ENCODE data around the gene ADCK2.
"Not testable (repeated sequence)": the region's sequence is repeated elsewhere in the genome, so short reads cannot be mapped to it uniquely, and the experiment has no call there.

Gene ADCK2

GRCh38 chr7:140674356-140674800, 1.6 kb downstream of the ADCK2 start:
- DNase-seq (ENCODE audit: low spot score): no peak

DNA sequence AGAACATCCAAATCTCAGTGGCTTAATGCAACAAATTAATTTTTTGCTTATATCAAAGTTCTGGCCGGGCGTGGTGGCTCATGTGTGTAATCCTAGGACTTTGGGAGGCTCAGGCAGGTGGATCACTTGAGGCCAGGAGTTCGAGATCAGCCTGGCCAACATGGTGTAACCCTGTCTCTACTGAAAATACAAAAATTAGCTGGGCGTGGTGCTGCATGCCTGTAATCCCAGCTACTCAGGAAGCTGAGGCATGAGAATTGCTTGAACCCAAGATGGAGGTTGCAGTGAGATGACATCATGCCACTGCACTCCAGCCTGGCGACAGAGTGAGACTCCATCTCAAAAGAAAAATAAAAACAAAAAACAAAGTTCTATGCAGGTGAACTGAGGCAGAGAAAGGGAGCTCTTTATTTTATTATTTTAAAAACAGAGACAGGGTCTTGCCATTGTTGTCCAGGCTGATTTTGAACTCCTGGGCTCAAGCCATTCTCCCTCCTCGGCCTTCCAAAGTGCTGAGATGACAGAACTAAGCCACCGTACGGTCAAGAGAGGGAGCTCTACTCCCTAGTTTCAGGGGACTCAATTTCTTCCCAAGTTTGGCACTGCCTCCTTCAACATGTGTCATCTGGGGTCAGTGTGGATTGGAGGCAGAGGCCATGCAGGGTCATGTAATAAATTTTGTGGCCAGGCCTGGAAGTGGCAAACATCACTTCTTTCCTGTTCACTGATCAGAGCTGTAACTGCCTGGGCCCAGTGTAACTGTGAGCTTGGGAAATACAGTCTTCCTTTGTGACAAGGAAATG, 2.4 kb downstream of the ADCK2 start:
- no peak for DNase-seq (ENCODE audit: low spot score)

DNA sequence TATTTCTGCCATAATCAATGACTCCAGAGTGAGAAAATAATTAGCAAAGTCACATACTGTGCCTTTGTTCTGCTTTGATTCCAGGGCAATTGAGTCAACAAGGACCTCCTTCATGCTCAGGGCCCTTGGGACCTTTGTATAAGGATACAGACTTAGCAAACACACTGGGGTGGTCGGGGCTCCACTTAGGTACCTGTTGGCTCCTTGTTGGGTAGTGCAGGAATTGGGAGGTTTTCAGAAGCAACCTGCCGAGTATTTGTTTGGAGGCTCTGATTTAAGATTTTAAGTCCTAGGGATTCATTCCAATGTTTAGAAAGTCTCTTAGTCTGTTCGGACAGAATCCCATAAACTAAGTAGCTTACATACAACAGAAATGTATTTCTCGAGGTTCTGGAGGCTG, 3.0 kb downstream of the ADCK2 start:
- no peak for DNase-seq (ENCODE audit: low spot score)

GRCh38 chr7:140676306-140676705, 3.6 kb downstream of the ADCK2 start:
- DNase-seq (ENCODE audit: low spot score): no peak

DNA sequence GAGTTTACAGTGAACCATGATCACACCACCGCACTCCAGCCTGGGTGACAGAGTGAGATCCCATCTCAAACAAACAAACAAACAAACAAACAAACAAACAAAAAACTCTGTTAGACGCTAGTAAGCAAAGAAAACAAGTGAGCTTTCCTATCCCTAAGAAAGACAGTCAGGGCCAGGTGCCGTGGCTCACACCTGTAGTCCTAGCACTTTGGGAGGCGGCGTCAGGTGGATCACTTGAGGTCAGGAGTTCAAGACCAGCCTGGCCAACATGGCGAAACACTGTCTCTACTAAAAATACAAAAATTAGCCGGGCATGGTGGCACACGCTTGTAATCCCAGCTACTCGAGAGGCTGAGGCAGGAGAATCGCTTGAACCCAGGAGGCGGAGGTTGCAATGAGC, 4.2 kb downstream of the ADCK2 start:
- DNase-seq (ENCODE audit: low spot score): not testable (repeated sequence)

DNA sequence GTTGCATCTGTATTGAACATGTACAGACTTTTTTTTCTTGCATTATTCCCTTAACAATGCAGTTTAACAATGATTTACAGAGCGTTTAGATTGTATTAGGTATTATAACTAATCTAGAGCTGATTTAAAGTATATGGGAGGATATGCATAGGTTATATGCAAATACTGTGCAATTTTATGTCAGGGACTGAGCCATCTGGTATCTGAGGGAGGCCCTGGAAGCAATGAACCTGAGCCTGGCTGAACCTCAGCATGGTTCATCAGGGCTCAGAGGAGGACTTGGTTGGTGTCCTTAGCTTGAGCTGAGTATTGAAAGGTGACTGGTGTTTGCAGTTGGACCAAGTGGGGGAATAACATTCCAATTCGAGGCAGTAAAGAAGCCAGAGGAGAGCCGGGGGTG, 4.8 kb downstream of the ADCK2 start:
- no peak for DNase-seq (ENCODE audit: low spot score)

DNA sequence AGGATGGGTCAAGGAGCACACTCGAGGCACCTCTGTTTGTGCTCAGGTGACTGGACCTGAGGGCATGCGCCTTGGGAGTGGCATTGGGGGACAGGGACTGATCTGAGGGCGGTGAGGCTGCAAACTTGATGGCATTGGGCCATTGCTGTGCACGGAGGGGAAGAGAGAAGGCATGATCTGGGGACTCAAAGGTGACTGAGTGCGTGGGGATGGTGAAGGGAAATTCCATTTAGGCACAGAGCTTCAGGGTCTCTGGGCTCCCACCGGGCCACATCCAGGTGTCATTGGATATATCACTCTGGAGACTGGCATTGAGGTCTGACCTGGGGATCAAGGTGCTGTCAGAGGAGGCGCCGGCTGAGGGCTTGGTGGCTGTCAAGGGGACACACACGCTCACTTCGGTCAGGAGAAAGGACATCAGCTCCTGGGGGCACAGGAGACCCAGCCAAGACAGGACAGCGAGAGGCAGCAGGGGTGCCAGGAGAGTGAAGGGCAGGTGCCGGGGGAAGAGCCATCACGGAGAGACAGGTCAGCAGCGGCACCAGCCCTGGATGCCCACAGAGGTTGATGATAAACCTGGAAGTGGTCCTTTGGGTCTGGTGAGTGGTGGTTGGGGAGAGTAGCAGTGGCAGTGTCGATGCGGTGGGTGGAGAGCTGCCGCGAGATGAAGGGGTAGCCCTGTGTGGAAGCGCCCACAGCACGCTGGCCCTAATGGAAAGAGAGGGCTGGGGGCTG, 5.5 kb downstream of the ADCK2 start:
- no peak for DNase-seq (ENCODE audit: low spot score)

DNA sequence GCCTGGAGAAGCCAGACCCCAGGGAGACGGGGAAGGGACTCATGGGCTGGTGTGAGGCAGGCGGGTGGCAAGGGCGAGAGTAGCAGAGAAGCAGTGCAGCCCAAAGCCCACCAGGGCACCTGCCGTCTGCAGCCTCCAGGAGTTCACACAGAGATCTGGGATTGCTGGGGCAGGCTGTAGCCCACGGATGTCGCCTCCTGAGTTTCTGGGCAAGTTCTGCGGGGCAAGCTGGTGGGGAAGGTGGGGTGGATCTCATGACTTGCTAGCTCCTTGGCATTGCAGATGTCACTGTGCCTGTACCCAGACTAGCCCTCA, 6.0 kb downstream of the ADCK2 start:
- DNase-seq (ENCODE audit: low spot score): no peak

GRCh38 chr7:140679186-140679585, 6.4 kb downstream of the ADCK2 start:
- no peak for DNase-seq (ENCODE audit: low spot score)

DNA sequence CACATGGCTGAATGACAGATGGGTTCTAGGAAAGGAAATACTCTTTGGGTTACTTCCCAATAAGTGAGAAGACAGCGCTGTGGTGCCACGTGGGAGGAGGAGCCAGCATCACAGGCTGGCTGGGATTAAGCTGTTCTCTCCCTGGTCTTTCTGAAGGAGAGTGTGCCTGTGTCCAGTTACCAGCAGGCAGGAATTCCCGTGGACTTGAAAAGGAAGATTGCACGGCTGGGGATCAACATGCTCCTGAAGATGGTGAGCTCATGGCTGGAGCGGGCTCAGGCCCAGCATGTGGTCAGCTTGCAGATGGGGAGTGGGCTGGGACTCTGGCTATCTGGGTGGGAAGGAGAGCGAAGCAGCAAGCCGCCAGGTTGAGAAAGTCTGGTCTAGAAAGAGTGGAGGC, 8.1 kb downstream of the ADCK2 start:
- no peak for DNase-seq (ENCODE audit: low spot score)

- no peak for DNase-seq (ENCODE audit: low spot score)
Observed at GRCh38 chr7:140681766-140682165, 9.0 kb downstream of the ADCK2 start.

DNA sequence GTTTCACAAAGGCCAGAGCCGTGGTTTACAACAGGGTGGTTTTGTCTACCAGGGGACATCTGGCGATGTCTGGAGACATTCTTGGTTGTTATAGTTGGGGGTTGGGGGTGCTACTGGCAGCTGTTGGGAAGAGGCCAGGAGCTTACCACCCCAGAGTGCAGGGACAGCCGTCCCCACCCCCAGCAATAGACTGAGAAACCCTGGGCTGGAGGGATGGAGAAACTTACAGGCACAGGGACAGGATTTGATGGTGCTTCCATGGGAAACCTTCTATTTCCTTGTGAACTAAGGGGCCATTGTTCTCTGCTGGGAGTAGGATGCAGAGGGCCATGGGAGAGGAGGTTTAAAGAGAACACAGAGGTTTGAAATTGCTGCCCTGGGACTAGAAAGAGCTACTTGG, 10.9 kb downstream of the ADCK2 start:
- DNase-seq (ENCODE audit: low spot score): no peak

GRCh38 chr7:140684066-140684950, 11.6 kb downstream of the ADCK2 start:
- DNase-seq (ENCODE audit: low spot score): no peak

DNA sequence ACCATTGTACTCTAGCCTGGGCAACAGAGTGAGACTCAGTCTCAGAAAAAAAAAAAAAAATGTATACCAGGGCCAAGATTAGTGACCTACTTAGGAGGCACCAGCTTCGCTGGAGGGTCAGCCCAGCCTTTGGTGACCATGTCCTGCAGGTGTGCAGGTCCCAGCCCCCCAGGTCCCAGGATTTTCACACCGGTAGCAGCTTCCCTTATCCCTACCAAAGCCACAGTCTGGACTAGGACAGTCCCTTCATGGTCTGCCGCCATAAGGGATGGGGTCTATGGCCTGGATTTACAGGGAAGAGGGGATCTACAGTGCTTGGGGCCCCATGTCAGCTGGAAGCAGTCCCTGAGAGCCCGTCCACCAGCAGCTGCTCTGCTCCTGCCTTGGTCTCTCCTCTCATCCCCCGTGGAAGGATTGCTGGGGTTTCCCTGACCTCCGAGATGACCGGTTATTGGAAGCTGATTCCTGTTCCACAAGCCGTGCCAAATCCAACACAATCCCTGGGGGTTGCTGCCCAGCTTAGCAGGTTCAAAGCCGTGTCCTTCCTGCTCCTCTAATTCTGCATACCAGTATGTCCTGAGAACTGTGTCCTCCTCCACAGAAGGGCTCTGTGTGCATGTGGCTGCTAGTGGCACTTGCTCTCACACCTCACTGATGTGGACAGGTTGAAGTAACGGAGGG, 12.8 kb downstream of the ADCK2 start:
- DNase-seq (ENCODE audit: low spot score): no peak

- DNase-seq (ENCODE audit: low spot score): no peak
Observed at GRCh38 chr7:140686921-140687320, 14.2 kb downstream of the ADCK2 start.

DNA sequence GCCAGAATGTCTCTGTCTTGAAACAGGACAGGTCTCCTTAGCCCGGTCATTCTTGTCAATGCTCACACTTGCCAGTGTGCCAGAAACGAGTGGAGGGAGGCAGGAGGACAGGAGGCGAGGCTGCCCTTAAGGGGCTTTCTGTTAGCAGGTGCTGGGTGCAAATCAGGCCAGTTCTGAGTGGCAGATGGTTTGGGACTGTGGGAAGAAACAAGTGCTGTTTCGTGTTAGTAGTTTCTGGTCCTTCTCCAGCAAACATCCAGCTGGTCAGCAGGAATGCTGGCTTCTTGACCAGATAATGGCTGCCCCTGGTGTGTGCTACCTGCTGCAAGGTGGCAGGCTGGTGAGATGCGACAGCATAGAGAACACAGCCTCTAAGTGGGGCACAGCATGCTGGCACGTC, 15.6 kb downstream of the ADCK2 start:
- DNase-seq (ENCODE audit: low spot score): no peak

DNA sequence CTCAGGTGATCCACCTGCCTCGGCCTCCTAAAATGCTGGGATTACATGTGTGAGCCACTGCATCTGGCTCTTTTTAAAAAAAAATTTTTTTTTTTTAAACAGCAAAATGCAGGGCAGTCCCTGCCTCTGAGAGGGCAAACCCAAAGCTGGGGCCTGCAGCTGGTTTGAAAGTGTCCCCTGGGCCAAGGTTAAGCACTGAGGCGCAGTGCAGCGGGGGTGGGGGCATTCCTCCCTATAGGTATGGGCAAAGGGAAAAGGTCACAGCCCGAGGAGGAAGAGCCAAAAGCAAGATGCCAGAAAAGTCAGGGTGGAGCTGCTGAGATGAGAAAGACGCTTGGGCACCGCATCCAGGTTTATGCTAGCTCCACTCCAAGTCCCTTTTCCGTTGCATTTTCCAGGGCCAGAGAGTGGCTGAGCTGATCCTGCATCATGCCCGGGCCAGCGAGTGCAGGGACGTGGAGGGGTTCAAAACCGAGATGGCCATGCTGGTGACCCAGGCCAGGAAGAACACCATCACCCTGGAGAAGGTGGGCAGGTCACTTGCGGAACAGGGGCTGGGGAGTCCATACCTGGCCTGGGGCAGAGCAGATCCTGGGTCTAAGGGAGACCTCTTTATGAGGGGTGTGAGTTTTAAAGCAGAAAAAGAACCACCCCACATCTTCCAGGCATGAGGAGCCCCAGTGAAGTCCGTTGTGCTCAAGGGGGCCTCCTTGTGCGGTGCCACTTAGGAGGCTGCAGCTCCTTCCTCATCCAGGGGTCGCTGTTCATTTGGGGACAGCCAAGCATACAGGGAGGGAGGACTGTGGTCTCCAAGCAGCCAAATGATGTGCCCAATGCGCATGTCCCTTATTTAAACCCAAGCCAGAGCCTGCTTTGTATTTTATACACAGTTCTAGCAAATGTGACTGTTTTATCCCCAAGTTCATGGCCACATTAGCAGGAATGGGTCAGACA, 16.7 kb downstream of the ADCK2 start:
- no peak for DNase-seq (ENCODE audit: low spot score)

DNA sequence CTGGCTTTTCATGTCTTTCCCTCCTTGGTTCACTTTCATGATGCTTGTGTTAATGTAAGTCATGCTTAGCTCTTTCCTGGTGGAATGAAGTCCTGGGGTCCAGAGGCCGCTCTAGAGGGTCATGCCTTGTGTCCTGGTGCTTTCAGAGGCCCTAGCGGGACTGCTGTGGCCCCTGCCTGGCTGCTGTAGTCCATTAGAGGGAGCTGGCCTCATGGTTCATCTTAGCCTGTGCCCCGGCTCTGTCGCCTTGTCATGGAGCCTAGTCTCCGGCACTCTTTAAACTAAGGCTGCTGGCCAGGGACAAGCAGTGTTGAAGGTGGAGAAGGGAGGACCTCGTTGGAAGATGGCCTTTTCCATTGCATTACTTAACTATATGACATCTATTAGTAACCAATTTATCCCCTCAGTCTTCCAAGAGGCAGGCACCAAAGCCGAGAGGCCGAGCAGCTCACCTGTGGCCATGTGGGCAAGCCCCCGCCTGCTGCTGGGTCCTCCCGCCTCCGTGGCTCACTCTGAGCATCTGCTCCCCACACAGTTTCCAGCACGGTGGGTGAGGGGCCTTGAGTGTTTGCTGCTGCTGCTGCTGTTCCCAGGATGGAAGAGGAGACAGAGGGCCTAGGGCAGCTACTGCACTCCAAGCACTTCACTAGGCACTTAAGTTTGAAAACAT, 18.8 kb downstream of the ADCK2 start:
- no peak for DNase-seq (ENCODE audit: low spot score)

GRCh38 chr7:140693849-140694248, 21.1 kb downstream of the ADCK2 start:
- DNase-seq (ENCODE audit: low spot score): not testable (repeated sequence)

DNA sequence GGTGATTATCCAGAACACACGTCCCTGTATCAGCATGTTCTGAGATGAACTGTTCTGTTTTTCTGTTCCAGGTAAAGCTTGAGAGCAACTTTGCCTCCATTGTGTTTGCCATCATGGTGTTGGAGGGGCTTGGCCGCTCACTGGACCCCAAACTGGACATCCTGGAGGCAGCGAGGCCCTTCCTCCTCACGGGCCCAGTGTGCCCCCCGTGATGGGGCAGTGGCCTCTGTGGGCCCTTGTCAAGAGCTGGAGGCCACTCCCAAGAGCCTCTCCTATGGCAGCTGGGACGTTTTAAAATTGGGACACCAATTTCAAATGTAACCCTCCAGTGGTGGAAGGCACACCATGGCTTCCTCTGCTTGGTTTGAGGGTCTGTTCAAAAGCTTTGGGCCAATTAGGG, 21.8 kb downstream of the ADCK2 start:
- DNase-seq (ENCODE audit: low spot score): no peak
